Breast epithelium (tissue), 3 donors: ENCODE data around the gene NEU3.

Experiments
- POLR2A ChIP-seq: fragments of 450-650 bp; IDR thresholded peaks from one replicate; pipeline ENCODE4 v1.6.1; 2016; ENCODE audit warnings: antibody characterized with exemption, mild to moderate bottlenecking, moderate library complexity
- POLR2AphosphoS5 ChIP-seq, 3 donors: sonication (generic); formaldehyde crosslinking; IDR thresholded peaks; one replicate each; pipeline ENCODE4 v1.6.1; 2017; ENCODE audit warnings: antibody characterized with exemption in 3 of 3
- TF ChIP-seq, protein P1 (sequence below), 3 donors: fragments of 450-650 bp; IDR thresholded peaks; one replicate each; pipeline ENCODE4 v1.5.1; 2016 to 2017; ENCODE audit warnings: antibody characterized with exemption in 3 of 3, mild to moderate bottlenecking in 3 of 3, moderate library complexity in 3 of 3

DNA sequence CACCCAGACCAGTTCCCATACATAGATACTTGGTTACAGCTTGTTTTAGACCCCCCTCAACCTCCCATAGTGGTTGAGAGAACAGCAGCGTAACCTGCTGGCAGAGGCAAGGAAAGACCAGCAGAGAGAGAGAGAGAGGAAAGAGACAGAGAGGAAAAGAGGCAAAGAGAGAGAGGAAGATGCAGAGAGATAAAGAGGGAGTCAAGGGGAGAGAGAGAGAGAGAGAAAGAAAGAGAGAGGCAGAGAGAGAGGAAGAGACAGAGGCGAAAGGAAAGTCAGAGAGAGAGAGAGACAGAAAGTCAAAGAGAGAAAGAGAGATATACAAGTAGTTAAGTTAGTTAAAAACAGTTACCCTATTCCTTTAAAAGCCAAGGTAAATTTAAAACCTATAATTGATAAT lies 52.5 kb downstream of the NEU3 start:
- TF ChIP-seq, protein P1, sequence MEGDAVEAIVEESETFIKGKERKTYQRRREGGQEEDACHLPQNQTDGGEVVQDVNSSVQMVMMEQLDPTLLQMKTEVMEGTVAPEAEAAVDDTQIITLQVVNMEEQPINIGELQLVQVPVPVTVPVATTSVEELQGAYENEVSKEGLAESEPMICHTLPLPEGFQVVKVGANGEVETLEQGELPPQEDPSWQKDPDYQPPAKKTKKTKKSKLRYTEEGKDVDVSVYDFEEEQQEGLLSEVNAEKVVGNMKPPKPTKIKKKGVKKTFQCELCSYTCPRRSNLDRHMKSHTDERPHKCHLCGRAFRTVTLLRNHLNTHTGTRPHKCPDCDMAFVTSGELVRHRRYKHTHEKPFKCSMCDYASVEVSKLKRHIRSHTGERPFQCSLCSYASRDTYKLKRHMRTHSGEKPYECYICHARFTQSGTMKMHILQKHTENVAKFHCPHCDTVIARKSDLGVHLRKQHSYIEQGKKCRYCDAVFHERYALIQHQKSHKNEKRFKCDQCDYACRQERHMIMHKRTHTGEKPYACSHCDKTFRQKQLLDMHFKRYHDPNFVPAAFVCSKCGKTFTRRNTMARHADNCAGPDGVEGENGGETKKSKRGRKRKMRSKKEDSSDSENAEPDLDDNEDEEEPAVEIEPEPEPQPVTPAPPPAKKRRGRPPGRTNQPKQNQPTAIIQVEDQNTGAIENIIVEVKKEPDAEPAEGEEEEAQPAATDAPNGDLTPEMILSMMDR (IDR thresholded peaks at IDR 0.05), result no peak
- TF ChIP-seq POLR2AphosphoS5 (IDR thresholded peaks at IDR 0.05), result no peak
- TF ChIP-seq POLR2A, result no peak
